HG03558 (cell line): Measurements from ENCODE around the gene MSL3.

Experiments used
- ATAC-seq: cut with Tn5 transposase; IDR thresholded peaks from one replicate; pipeline ENCODE4 v1.9.1; 2021; ENCODE audit warnings: moderate number of reproducible peaks; ENCODE audit not compliant: unreplicated experiment; ENCODE audit errors: extremely low read depth

MSL3 gene, protein sequence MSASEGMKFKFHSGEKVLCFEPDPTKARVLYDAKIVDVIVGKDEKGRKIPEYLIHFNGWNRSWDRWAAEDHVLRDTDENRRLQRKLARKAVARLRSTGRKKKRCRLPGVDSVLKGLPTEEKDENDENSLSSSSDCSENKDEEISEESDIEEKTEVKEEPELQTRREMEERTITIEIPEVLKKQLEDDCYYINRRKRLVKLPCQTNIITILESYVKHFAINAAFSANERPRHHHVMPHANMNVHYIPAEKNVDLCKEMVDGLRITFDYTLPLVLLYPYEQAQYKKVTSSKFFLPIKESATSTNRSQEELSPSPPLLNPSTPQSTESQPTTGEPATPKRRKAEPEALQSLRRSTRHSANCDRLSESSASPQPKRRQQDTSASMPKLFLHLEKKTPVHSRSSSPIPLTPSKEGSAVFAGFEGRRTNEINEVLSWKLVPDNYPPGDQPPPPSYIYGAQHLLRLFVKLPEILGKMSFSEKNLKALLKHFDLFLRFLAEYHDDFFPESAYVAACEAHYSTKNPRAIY

DNA sequence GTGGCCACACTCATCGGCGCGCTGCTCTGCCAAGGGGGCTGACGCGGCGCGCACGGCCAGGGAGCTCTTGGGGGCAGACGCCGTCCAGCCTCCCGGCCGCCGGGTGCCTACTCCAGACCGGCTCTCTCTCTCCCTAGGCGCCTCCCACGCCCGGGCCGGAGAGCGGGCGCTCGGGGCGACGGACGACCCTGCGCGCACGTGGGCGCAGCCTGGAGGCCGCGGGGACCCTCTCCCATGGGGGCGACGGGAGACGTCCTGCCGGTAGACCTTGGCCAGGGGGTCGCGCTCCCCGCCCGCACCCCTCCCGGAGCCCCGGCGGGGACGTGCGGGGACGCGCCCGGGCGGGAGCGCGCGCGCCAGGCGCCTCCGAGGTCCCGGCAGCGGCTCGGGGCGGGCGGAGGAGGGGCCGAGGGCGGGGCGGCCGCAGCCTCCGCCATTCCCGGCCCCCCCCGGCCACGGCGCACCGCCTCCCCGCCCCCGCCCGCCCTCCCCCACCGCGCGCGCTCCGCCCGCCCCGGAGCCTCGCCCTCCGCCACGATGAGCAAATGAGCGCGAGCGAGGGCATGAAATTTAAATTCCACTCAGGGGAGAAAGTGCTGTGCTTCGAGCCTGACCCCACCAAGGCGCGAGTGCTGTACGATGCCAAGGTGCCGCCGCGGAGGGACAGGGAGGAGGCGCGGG is at the start of gene MSL3:
MSL3 (plus strand) TSS at position 519 of the 681 bp plus-strand sequence; CDS start at position 546, 27 bp downstream.
- no peak for ATAC-seq

DNA sequence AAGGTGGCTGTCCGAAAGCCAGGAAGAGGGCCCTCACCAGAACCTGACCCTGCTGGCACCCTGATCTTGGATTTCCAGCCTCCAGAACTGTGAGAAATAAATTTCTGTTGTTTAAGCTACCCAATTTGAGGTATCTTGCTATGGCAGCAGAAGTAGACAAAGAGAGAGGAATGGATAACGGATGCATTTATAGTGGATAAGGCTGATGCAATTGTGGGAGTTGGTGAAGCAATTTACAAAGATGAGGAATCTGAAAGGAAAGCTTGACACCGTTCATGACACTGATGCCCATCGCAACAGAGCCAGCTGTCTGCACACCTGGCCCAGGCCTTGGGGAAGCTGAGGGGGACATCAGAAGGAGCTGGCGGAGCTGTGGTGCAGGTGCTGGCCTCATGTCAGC is 35.7 kb upstream of the MSL3 start:
- no peak for ATAC-seq

DNA sequence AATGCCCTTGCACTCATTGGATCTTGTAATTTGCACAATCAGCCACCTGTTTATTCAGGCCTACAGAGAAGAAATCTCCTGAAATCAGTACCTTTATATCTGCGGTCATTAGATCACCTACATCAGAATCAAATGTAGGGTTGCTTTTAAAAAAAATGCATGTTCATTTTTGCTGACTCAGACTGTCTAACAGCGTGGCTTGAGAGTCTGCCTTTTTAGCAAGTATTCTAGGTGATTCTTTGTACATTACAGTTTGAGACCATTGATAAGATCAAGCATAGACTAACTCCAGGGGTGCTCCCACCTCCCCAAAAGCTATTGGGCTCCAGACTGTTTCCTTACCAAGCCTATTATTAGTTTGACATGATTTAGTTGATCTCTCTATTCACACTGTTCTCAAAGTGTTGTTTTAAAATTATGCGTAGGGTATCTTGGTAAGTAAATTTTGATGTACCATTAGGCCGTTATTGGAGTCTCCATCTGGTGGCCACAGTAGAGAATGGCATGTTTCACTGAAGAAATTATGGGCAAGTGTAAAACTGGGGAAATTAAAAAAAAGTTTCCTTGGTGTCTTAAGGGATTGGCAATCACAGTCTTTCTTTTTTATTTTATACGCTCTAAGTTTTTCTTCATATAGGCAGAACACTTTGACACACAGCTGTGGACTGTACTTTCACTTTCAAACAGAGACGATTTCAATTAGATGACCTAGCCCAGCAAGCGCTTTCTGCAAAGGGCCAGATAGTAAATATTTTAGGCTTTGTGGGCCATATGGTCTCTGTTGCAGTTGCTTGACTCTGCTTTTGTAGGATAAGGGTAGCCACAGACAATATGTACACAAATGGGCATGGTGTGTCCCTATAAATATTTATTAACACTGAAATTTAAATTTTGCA is 33.7 kb upstream of the MSL3 start:
- ATAC-seq = no peak

DNA sequence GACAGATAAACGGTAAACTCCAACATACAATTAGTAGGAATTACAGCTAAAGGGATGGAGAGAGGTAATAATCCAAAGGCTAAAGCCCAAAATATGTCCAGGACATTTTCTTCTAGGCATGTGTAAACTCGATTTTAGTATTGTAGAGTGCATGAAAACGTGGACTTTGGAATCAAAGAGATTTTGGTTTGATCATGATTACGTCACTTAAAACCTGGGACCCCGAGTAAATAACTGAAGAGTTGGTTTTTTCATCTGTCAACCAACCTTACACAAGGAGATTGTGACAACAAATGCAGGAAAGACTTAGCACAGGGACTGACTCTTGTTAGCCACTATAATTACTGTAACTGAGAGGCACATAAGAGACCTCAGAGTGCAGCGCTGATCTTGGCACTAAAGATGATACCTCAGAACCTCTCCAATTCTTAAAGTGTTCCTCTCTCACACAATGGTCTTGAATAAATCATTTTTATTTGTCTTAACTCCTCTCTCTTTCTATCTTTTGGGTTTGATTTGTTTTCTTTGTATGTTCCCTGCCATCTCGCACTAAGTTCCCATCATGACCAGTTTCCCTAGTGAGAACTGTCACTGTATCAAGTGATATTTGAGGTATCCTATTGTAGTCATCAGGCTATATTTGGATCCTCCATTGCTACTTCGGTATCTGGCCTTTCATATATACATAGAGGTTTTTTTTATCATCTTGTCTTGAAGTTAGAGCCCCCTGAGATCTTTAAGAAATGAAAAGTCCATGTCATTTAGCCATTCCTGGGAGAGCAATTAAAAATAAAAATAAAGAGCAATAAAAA is 32.2 kb upstream of the MSL3 start:
- no peak for ATAC-seq

DNA sequence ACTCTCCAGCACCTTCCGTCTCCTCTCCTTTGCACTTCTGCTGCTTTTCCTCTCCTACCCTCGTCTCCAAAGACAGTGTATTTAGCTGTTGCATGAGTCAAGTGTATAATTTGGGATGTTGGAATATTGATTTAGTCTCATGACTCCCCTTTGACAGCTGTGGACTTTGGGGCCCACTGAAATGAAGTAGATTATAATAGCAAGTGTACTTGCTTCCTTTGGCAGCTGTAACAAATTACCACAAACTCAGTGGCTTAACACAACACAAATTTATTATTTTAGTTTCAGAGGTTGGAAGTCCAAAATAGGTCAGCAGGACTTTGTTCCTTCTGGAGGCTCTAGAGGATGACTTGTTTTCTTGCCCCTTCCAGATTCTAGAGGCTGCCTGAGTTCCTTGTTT is 29.5 kb upstream of the MSL3 start:
- ATAC-seq = no peak

DNA sequence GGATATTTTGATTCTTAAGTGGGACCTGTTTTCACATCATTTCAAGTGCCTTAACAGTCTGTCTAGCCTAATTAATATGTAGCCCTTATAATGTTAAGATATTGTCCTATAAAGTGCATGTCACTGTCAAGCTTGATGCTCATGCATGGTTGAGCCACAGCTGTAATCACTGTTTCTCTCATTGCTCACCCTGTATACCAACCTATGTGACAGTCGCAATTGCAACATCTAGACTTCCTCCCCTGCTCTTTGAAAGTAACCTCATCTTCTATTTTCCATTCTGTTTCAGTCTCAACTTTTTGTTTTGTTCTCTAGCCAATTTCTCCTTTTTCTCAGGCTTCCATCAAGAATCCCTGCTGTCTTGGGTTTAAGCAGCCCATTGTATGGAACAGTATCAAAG is 24.4 kb upstream of the MSL3 start:
- ATAC-seq = peak; percentile 69

DNA sequence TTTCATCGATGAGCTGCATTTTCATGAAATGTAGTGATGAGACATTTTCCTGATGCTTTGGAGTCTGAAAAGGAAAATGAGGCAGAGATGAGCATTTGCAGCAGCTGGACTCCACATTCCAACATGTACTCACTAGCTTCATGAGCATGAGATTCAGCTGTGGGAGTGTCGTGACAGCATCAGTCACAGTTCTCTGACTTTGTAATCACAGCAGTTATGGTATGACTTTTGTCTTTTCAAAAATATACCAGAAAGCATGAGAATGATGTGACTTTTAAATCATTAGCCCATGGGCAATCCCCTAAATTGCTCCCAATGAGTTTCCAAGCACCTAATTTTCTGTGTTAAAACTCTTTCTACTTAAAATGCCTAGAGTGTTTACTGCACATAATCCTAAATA is 18.3 kb upstream of the MSL3 start:
- ATAC-seq = peak; percentile 34

DNA sequence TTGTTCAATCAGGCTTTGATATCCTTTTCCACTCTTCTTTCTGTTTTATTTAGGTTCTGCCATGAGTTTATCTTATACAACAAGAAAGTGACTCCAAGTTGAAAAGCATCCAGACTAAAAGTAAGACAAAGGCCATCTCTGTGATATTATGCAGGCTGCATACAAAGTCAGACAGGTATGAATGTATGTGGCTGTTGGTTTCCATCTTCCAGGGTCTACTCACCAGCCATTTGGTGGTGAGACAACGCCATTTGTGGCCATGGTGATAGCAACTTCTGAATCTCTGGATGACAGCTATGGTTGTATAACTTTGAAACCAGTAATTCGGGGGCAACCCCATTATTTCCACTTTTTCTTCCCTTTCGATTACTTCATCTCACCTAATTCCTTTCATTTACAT is 17.2 kb upstream of the MSL3 start:
- ATAC-seq = no peak

DNA sequence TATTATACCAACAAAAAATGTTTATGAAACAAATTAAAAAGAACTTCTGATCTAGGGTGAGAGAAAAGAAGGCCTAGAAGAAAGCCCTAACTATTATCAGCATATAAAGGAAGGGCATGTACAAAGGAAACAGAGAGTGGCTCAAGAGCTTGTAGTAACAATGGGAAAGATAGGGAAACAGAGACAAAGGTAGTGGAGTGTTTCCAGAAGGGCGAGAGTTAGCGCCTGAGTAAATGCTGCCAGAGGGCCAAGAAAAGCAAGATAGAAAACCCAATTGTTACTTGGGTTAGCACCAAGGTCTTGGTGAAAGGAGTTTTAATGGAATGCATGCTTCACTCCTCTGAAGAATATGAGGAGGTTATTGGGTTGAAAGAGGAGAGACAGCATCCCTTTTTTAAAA is 16.5 kb upstream of the MSL3 start:
- ATAC-seq = no peak

DNA sequence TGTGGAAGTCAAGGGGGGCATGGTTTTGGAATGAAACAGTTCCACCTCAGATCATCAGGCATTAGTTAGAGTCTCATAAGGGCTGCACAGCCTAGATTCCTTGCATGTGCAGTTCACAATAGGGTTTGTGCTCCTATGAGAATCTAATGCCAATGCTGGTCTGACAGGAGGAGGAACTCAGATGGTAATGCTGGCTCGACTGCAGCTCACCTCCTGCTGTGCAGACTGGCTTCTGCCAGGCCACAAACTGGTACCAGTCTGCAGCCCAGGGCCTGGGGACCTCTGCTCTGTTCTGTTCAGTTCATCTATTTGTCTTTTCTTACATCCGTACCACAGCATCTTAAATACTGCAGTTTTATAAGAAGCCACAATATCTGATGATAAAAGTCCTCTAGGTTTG is 12.2 kb upstream of the MSL3 start:
- ATAC-seq = no peak

DNA sequence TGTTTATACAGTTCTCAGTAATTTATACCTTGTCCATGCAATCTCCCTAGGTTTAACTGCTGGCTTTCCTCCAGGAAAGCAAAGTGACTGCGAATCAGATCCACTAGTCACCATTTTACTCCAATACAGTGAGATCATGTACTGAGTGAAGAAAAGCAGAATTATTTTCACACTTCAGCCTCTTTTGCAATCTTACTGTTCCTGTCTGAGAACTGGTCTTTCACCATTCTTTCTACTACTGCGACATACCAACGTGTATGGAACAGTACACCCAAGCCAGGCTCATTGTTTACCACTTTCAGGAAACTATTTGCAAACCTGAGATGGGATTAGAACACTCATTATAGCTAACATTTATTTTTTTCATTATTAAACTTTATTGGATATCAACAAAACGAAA is 8.0 kb upstream of the MSL3 start:
- no peak for ATAC-seq

DNA sequence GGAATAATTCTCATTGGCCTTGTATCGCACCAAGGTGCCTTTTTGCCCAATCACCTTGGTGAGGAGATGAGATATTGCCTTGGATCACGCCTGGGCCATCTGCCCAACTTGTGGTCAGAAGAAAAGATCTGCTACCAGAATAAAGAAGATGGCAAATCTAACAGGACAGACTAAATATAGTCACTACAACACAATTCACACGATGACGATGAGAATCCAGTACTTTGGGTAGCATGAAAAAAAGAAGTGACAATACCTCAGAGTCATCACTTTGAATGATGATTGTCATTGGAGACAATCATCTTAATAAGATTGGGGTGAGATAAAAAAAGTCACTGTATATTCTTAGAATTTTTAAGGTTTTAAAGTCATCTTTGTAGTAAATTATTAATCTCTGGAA is 7.3 kb upstream of the MSL3 start:
- ATAC-seq = no peak

DNA sequence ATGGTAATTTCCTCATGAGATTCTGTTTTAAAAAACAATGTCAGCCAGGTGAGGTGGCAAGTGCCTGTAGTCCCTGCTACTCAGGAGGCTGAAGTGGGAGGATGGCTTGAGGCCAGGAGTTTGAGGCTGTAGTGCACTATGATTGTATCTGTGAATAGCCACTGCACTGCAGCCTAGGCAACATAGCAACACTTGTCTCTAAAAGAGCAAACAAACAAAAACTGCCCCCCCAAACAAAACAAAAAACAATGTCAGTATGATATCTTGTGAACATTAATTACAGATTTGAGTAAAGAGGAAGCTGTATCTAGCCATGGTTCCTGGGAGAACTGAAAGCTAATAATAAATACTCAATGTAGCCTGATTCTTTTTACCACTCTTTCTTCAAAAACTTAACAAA is 6.8 kb upstream of the MSL3 start:
- ATAC-seq = no peak

DNA sequence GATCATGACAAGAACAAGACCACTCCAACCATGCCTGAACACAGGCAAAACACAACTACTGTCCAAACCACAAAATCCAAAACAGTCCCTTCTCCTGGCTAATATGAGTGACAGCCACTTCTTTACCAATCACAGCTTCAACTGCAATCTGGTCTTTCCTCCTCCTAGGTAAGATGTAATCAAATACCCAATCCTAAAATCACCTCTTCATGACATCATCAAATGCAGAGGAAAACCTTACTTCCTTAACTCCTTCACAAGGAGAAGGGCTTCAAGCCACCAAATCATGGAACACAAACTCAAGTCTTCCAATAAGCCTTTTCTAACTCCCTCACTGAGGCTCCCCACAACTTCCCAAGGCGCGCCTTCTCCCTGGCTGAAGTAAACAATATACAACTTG is 4.4 kb upstream of the MSL3 start:
- no peak for ATAC-seq

DNA sequence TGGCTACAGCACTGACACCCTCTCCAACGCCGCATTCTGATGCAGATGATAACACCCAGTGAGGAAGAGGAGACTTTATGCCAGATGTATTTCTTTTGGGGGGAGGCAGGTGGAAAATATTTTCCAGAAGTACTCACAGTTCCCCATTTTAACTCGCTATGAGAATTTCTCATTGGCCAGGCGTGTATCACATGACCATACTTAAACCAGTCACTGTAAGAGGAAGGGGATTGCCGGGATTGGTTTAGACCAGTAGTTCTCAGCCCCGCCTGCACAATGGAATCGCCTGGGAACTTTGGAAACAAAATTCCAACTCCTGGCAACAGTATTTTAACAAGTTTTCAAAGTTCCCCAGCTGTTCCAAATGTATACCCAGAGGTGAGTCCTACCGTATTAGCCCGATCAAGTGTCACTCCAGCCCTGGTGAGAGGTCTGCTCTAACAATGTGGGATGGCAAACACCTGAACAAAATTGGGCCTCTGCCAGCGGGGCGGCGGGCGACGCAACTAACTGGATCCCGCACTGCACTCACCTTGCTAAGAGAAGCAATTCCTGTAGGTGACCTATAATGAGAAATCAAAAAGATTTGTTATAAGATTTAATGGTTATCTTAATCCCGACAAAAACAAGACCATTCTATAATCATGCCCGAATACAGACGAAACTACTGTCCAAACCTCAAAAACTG is 2.9 kb upstream of the MSL3 start:
- no peak for ATAC-seq

DNA sequence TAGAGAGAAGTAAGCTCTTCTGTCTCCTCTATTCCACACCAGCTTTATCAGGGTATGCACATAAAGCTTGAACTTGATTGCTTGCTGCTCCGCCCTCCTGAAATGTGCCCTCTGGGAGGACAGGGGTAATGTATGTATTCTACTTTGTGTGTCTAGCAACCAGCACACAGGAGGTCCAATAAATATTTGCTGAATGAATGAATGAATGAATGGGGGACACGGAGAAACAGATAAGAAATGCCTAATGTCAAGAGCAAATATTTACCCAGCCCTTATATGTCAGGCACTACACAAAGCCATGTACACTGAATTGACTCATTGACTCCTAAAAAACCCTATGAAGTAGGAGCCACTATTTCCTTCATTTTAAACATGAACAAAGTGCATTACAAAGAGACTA is 2.3 kb upstream of the MSL3 start:
- ATAC-seq = no peak

DNA sequence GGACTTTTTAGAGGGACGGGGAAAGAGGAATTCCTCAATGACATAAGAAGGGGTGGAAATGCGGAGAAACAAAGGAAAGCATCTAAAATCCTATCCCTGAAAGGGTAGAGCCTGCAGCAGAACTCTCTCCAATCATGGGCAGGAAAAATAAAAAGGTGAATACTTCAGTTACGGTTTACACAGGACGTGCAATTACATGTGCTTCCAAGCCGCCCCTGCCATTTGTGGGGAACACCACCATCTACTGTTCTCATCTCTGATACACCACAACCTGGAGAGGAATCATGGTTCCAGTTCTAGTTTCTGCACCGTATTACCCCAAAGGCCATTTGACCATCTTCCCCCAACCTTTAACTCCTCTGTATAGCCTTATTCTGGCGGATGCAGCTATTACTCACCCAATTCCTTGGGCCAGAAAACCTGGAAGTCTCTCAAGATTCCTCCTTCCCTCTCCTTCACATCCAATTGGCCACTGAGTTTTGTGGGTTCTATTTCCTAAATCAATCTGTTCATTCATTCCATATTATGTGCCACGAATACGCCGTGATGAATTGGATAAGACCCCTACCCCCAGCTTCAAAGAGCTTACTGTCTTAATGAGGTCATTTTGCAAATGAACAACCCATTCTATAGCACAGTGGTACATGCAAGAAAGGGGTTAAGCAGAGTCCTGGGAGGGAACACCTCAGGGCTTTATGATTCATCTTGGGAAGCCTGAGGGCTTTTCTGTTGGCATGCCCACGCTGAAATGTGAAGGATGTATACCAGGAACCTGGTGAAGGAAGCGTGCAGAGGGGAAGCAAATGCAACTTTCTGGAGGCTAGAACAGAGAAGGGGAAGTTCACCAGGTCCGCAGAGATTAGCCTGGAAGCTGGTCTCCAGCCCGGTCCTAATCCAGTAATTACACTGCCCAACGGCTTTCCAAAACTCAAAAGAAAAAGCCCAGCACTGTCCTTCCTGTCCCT is 1.4 kb upstream of the MSL3 start:
- ATAC-seq = no peak

DNA sequence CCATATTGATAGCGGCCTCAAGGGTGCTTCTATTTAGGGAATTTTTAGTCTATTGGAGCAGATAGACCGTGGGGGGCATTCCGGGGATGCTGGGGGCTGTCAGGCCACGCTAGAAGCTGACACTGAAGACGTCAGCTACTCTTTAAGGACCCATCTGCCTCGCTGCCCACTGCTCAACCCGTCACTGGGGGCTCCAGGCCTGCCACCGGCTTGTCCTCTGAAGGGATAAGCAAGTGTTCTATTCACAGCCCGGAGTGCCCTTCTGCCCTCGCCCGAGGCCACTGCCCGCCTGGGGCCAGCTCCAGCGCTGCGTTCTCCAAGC is 679 bp upstream of the MSL3 start:
- ATAC-seq = no peak
